Left cardiac atrium (tissue), 4 donors: Measurements from ENCODE around the gene POLR2L. TPM values are rescaled to one million over a fixed set of nuclear protein-coding genes. Genes with fewer than 3 reads are reported as not detected.

Source experiments
- ATAC-seq, 2 donors: fragments of 200-7000 bp; cut with Tn5 transposase; one replicate each; pipeline ENCODE4 v1.9.1; 2020; ENCODE audit warnings: mild to moderate bottlenecking in 2 of 2, moderate library complexity in 2 of 2
- DNase-seq: peaks from one replicate; pipeline ENCODE4 v3.0.0-alpha.2; 2020
- intact Hi-C, 2 donors: fragments of 100-400 bp; cut with DNase I; formaldehyde crosslinking; loops; one replicate each; pipeline versions ENCODE4 v1.14.1 to v1.15.1; 2022 to 2023
- total RNA-seq, 2 donors: library from RNA; stranded (reverse); fragmentation: NEBNext Ultra II Directional; extraction: Animal tissue kit (Norgen Biotek cat#: 25700); gene quantifications; one replicate each; pipeline ENCODE4 v1.2.1, GENCODE V29; 2021
- donor health status: DM: no; HTN: yes; CAD: no.
- donor health status: DM: no; HTN: yes; CAD: no; lungs with severe emphysema.
- donor health status: DM: yes; HTN: yes; CAD: no.
- donor health status: Dilated cardiomyopathy.

Gene POLR2L
- total RNA-seq, 2 donors from 2014 or later = 163 to 202 TPM

DNA sequence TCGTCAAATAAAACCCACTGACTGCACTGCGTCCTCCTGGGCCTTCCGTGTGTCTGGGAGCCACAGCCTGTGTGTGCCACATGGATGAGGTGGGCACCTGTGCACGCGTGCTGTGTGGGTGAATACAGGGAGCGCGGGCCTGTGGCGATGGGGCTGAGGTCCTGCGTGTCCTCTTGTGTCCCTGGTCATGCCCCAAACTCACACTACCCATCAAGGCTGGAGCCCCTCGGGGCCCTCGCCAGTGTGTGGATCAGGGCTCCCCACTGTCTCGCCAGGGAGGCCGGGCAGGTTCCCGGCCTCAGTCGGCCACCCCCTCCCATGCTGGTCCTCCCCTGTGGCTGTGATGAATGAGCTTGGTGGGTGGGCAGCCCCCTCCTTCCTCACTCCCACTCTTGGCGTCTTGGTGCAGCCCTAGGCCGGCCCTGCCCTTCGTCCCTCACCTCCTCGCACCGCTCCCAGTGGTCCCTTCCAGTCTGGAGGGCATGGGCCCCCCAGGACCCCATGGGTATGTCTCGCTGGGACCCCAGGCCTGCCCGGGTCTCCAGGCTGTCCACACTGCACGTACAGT lies 10.3 kb downstream of the POLR2L start:
- intact Hi-C loops = no loop called here
- DNase-seq = no peak
- ATAC-seq = no peak

DNA sequence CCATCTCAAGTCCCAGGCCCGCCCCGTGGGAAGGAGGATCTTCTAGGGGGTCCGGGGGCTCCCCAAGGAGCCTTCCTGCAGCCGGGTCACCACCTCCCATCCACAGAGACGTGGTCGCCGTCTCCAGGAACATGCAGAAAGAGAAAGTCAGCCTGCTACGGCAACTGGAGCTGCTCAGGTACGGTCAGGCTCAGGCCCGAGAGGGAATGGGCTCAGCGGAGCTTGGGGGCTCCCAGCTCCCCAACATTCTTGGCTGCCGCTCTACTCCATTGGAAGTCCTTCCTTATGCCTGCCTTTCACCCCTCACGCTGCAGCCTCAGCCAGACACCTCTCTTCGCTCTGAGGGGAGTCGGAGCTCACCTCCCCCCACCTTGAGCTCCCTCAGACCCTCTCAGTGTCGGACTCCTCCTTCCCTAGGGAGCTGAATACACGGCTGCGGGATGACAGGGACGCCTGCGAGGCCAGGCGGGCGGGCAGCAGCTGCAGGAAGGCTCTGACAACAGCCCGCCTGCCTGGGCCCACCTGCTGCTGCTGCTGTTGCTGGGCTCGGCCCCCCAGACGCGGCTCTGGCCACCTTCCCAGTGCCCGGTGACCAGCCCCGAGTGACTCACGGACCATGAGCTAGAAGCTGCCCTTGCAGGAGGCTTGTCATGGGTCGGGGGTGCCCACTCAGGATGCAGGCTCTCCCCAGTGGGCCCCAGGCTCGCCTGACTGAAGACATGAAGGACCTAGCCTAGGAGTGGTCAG lies 11.0 kb downstream of the POLR2L start:
- DNase-seq (no peak), ATAC-seq (no peak)
- intact Hi-C loops = no loop called here

DNA sequence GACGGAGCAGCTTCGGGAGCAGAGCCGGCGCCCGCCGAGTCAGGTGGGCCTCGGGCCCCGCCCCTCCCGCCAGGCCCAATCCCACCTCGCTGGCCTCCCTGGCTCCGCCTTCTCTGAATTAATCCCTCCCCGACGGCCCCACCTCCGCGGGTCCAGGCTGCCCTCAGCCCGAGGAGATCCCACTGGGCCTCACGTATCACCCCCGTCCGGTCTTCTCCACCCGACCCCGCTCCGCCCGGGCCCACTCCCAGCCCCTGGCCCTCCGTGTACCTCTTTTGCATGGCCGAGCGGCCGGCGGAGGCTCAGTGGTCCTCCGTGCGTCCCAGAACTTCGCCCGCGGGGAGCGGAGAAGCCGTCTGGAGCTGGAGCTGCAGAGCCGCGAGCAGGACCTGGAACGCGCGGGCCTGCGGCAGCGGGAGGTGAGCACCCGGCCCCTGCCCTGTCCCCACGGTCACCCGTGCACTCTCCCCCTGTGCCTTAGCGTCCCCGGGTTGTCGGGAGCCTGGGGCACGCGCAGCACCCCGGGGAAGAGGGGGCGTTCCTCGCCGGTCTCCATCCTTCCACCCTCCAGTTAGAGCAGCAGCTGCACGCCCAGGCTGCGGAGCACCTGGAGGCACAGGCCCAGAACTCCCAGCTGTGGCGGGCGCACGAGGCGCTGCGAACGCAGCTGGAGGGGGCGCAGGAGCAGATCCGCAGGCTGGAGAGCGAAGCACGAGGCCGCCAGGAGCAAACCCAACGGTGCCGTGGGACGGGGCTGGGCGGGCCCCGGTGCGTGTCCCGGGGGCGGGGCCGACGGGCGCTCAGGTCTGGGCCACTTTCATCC lies 11.8 kb downstream of the POLR2L start:
- ATAC-seq (peak; percentile 51 to 63), DNase-seq (peak; percentile 88)
- intact Hi-C loops = no loop called here

DNA sequence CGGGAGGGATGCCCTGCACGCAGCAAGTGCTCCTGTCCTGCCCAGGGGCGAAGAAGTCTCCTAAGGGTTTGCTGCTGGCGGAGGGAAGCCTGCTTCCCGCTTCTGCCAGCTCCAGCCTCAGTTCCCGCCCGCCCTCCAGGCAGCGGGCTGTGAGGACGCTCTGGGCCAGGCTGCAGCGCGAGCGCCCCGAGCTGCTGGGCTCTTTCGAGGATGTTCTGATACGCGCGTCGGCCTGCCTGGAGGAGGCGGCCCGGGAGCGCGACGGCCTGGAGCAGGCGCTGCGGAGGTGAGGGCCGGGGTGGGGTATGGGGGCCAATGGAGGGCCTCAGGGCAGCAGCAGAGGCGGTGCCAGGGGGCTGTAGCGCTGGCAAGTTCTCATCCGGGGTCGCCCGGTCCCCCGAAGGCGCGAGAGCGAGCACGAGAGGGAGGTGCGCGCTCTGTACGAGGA lies 12.5 kb downstream of the POLR2L start:
- ATAC-seq = peak in 1 of 2 donors; percentile 0
- DNase-seq = no peak
- intact Hi-C loops = no loop called here

DNA sequence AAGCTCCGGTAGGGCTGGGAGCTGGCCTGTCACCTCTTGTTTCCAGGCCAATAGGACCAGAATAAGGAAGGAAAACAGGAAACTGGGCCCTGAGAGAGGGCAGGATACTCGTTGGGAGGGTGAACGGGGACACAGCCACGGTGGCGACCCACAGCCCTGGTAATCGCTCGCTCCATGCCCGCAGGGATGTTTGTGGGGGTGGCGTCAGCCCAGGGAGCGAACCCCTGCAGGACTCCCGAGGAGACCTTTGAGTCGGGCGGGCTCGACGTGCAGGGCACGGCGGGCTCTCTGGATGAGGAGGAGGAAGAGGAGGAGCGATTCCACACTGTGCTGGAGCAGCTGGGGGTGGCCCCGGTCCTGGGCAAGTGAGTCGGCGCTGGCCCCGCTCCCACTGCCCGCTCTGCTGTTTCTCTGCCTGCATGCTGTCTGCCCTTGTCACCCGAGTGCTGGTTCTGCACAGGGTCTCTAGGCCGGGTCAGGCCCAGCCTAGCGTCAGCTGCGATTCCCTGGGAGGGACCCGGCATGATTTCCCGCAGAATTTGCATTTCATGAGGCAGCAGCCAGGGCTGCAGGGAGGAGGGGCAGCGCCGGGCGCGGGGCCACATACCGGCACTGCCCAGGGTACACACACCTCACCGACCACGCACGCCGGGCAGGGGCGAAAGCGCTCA lies 13.0 kb downstream of the POLR2L start:
- ATAC-seq = peak in 1 of 2 donors; percentile 24
- intact Hi-C loops = no loop called here
- no peak for DNase-seq

DNA sequence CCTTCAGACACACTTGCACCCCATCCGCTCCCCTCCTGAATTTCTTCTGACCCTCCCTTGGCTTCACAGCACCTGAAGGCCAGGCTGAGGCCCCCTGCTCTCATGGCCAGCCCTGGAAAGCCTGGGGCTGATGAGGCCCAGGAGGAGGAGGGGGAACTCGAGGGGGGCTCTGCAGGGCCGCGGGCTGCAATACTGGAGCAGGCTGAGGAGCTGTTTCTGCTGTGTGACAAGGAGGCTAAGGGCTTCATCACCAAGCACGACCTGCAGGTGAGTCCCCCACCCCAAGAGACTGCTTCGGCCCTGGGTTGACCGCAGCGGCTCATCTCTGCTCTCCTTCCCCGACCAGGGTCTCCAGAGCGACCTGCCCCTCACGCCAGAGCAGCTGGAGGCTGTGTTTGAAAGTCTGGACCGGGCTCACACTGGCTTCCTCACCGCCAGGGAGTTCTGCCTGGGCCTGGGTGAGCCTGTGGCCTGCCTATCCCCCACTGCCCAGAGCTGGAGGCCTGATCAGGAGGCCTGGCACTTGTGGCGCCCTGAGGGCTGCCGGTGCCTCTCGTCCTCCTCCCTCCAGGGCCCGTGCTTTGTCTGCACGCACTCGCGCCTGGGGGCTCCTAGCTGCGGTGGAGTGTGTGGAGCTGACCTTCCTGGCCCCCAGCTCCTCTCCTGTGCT lies 13.7 kb downstream of the POLR2L start:
- no peak for ATAC-seq
- intact Hi-C loops = no loop called here
- DNase-seq = no peak

DNA sequence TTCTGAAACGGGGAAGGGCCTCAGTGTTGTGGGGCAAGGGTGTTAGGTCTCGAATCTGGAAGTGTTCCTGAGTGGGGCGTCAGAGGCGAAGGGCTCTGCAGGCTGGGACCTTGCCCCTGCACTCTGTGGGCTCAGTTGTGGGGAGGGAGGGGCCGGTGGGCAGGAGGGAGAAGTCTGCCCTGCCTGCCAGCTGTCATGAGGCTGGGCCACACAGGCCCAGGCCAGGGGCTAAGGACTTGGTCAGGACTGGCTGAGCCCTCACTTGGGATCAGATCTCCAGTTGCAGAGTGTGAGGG lies 14.5 kb downstream of the POLR2L start, which contains the start of gene CRACR2B:
TSS of gene CRACR2B (plus strand) at position 23 of the 296 bp plus-strand sequence. CDS start 689 bp downstream, outside the sequence.
- intact Hi-C loops = no loop called here
- no peak for DNase-seq
- no peak for ATAC-seq

DNA sequence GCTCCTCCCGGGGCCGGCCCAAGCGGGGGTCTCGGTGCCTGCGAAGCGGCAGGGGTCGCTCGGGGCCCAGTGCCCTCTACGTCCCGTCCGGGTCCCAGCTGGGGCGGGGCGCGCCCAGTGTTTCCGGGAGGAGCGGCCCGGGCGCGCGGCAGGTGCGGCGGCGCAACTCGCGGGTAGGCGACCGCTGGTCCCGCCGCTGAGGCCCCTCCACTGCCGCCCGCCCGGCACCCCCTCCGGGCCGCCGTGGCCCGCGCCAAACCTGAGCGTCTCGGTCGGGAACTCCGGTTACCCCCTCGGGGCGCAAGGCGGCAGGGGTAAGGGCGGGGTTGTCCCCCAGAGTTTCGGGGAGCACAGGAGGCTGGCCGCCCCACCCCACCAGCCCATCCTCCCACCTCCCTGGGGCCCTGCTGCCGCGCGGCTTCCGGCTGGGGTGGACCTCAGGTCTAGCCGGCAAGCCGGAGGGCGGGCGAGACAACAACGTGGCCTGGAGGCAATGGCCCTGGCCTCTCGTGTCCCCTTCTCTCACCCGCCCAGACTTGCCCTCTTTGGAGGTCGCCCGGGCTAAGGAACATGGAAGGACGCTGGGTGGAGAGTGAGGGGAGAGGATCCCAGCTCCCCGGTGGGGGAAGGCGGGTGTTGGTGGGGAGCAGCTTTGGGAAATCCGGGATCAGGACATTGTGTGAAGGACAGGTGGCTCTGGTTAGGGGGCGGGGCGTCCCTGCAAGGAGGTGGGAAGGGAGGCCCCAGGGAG lies 15.0 kb downstream of the POLR2L start:
- peak in 1 of 2 donors; percentile 9 for ATAC-seq

DNA sequence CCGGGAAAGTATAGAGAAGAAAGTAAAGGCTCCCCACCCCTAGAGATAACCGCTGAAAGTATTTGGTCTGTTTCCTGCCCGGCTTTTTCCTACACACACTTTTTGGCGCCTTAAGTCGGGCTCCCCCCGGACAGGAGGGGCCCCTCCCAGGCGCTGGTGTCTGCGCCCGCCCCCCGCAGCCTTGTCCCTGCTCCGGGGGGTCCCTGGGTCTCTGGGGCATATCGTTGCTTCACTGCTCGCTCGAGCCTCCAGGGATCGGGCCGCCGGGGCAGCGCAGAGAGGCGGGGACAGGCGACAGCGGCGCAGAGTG lies 15.5 kb downstream of the POLR2L start:
- DNase-seq (no peak), ATAC-seq (no peak)
- intact Hi-C loops = no loop called here

More for the DNA sequence above, 15.0 kb downstream of the POLR2L start:
- intact Hi-C loops = no loop called here
- no peak for DNase-seq

DNA sequence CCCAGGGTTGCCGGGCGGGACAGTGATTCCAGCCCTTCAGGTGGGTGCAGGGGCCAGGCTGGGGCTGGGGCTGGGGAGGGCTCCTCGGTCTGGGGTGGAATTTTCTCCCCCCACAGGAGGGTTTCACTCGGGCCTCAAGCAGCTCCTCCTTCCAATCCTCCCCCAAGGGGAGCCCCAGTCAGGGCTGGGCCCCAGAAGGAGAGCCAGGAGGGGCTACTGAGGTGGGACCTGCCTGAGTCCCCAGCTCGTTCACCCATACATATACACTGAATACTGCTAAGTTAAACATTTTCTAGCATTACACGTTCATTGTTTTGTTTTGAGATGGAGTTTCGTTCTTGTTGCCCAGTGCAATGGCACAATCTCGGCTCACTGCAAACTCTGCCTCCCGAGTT lies 16.1 kb downstream of the POLR2L start:
- intact Hi-C loops = no loop called here
- DNase-seq (no peak), ATAC-seq (no peak)

DNA sequence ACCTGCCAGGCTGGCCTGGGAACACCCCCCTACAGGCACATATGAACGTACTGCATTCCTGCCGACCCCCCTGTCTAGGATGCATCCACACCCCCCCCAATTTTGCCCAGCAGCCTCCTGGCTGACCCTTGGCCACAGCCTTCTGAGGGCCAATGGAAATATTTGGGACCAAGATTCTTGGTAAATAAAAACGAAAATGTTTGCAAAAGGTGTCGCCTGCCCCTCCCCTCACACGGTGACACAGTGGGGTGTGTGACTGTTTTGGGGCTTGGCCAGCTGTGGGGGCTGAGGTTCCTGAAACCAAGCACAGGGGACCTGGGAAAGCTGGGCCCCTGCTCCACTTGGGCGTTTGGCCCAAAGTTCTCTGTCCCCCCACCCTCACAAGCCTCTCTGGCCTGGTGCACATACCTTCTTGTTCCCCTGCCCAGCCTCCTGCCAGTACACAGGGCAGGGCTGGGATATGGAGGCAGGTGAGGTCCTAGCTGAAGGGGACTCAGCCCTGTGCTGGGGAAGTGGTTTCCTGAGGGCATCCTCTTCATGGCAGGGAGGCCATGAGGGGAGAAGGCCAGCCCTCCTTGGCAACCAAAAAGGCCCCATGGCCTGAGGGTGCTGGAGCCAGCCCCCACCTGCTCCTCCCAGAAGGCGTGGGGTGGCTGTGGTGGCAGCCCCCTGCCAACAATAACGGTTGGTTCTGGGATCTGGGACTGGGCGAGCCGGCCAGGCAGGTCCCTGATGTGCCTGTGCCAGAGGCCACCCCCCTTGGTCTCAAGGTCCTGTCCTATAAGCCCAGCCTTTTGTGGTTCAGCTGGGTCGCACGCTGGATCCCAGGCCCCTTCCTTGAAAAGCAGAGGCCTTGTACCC lies 16.7 kb downstream of the POLR2L start:
- intact Hi-C loops = no loop called here
- ATAC-seq = no peak

DNA sequence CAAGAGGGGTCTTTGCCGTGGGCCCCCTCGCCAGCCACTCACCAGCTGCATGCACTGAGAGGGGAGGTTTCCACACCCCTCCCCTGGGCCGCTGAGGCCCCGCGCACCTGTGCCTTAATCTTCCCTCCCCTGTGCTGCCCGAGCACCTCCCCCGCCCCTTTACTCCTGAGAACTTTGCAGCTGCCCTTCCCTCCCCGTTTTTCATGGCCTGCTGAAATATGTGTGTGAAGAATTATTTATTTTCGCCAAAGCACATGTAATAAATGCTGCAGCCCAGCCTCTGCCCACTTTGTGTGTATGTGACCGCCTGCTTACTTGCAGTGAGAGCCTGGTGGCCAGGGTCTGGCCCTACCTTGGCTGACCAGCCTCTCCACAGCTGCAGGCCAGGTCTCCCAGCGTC lies 17.4 kb downstream of the POLR2L start:
- DNase-seq (no peak), ATAC-seq (no peak)
- intact Hi-C loops = no loop called here

More for the DNA sequence above, 16.7 kb downstream of the POLR2L start:
- no peak for DNase-seq

DNA sequence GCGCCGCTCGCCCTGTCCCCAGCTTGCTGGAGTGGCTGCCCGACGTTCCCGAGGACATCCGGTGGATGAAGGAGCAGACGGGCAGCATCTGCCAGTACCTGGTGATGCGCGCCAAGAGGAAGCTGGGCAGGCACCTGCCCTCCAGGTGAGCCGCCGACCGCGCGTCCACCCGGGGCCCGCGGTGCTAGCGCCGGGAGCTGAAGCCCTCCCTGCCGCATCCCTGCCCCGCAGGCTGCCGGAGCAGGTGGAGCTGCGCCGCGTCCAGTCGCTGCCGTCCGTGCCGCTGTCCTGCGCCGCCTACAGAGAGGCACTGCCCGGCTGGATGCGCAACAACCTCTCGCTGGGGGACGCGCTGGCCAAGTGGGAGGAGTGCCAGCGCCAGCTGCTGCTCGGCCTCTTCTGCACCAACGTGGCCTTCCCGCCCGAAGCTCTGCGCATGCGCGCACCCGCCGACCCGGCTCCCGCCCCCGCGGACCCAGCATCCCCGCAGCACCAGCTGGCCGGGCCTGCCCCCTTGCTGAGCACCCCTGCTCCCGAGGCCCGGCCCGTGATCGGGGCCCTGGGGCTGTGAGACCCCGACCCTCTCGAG lies 17.9 kb downstream of the POLR2L start:
- ATAC-seq = no peak

DNA sequence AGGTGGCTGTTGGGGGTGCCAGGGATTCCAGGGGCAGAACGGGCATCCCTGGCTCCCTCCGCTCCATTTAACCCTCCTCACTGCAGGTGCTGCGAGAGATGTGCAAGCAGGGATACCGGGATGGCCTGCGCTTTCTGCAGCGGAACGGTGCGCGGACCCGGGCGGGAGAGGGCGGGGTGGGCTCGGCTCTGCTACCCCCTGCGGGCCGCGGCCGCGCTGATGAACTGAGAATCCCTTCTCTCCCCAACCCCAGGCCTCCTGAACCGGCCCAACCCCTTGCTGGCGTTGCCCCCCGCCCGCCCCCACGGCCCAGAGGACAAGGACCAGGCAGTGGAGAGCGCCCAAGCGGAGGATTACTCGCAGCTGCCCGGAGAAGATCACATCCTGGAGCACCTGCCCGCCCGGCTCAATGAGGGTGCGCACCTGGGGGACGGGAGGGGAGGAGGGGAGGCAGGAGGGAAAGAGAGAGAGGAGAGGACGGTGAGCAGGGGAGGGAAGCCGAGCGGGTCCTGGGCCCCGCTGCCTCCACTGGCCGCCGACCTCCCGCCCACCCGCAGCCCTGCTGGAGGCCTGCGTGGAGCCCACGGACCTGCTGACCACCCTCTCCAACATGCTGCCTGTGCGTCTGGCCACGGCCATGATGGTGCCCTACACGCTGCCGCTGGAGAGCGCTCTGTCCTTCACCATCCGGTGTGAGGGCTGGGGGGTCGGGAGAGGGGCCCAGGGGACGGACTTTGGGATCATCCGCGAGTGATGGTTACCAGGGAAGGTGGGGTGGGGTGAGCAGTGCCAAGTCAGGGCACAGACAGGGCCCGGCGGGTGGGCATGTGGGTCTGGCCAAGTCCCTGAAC lies 18.7 kb downstream of the POLR2L start:
- no peak for ATAC-seq
- no peak for DNase-seq
- intact Hi-C loops = no loop called here

More for the DNA sequence above, 17.9 kb downstream of the POLR2L start:
- intact Hi-C loops = no loop called here
- no peak for DNase-seq

DNA sequence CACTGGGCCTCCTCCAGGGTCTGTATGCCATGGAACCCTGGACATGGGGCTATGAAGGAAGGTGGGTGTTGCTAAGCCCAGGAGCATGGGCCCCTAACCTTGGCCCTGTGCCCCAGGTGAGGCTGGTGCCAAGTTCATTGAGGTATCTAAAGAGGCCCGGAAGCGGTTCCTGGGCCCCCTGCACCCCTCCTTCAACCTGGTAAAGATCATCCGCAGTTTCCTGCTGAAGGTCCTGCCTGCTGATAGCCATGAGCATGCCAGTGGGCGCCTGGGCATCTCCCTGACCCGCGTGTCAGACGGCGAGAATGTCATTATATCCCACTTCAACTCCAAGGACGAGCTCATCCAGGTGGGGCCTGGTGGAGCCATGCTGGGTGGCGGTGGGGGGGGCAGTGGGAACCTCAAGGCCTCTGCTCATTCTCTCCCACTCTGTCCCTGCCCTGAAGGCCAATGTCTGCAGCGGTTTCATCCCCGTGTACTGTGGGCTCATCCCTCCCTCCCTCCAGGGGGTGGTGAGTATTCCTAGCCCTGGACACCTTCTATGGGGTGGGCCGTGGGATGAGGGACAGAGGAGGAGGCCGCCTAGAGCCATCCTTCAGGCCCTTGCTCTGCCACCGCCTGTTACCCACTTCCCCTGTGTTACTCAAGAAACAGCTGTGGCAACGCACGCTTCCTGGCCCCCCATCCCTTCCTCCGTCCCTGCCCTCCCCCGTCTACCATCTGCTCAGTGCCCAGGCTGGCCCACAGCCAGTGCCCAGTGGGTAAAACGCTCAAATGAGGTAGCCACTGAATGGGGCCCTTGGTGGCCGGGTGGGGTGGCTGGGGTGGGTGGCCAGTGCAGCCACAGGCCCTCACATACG lies 20.6 kb downstream of the POLR2L start:
- peak in 1 of 2 donors; percentile 2 for ATAC-seq
- DNase-seq = no peak
- intact Hi-C loops = no loop called here
